ENCODE measurements around the gene LAMA4. TPM values are rescaled to one million over a fixed set of nuclear protein-coding genes. Genes with fewer than 3 reads are reported as not detected.

The LAMA4 gene
- total RNA-seq, 1 experiment from 2014 or later, result 9.4 TPM

- H2AFZ ChIP-seq (ENCODE audit: low read length), result no peak overlapping the region
- H3K9me2 ChIP-seq (replicated peaks; ENCODE audit: low read length), result no peaks in the 10 kb centered on the region
- H3K36me3 ChIP-seq (ENCODE audit: low read depth, low read length), result no peaks in the 10 kb centered on the region
- no peak overlapping the region for H3K4me3 ChIP-seq (ENCODE audit: low read length)
- TF ChIP-seq EZH2phosphoT487 (IDR thresholded peaks at IDR 0.05; ENCODE audit: borderline replicate concordance, low read length) (no peak), EZH2 (IDR thresholded peaks at IDR 0.05; ENCODE audit: low read length, unreplicated experiment) (no peak), CTCF (conservative IDR thresholded peaks at IDR 0.05; ENCODE audit: low read depth, low read length) (no peak)
- no peak for DNase-seq
- no peak overlapping the region for H3K9ac ChIP-seq (ENCODE audit: low read length)
- H3K79me2 ChIP-seq (ENCODE audit: low read length), result no peaks in the 10 kb centered on the region
- no TSS peak for BruUV-seq (replicated peaks)
- intact Hi-C loops (cut with micrococcal nuclease), result no loop called here
- peaks cover 31% of the 10 kb centered on the region for H3K4me1 ChIP-seq (ENCODE audit: insufficient read depth, low read length)
- ChIA-PET POLR2A (ENCODE audit: unreplicated experiment) (no interaction called here), CTCF (no interaction called here)
- no peaks in the 10 kb centered on the region for H3F3A ChIP-seq (ENCODE audit: low read length, unreplicated experiment)
- ATAC-seq, result no peak
- no peaks in the 10 kb centered on the region for H4K20me1 ChIP-seq (ENCODE audit: low read length)
- H3K27ac ChIP-seq (ENCODE audit: low read length), result no peak overlapping the region
- H3K9me3 ChIP-seq (ENCODE audit: low read length), result no peaks in the 10 kb centered on the region
- H3K4me2 ChIP-seq (ENCODE audit: low read length), result no peak overlapping the region
- H3K27me3 ChIP-seq (ENCODE audit: low read length), result no peaks in the 10 kb centered on the region
These were observed 19.8 kb downstream of the LAMA4 start for GRCh38 chr6:112234601-112235000.

GRCh38 chr6:112233847-112234246 lies 20.5 kb downstream of the LAMA4 start:
- Histone ChIP-seq H3K9me3 (ENCODE audit: low read length) (no peaks in the 10 kb centered on the region), H2AFZ (ENCODE audit: low read length) (no peak overlapping the region), H3K9me2 (replicated peaks; ENCODE audit: low read length) (no peaks in the 10 kb centered on the region), H3K27me3 (ENCODE audit: low read length) (no peaks in the 10 kb centered on the region), H3K79me2 (ENCODE audit: low read length) (no peaks in the 10 kb centered on the region), H3K4me1 (ENCODE audit: insufficient read depth, low read length) (peaks cover 31% of the 10 kb centered on the region), H3K27ac (ENCODE audit: low read length) (no peak overlapping the region), H3K36me3 (ENCODE audit: low read depth, low read length) (no peaks in the 10 kb centered on the region), H4K20me1 (ENCODE audit: low read length) (no peaks in the 10 kb centered on the region), H3K4me3 (ENCODE audit: low read length) (no peak overlapping the region), H3K4me2 (ENCODE audit: low read length) (no peak overlapping the region), H3K9ac (ENCODE audit: low read length) (no peak overlapping the region), H3F3A (ENCODE audit: low read length, unreplicated experiment) (no peaks in the 10 kb centered on the region)
- BruUV-seq (replicated peaks), result no TSS peak
- no peak for TF ChIP-seq EZH2 (IDR thresholded peaks at IDR 0.05; ENCODE audit: low read length, unreplicated experiment)
- ATAC-seq (no peak), DNase-seq (no peak)
- ChIA-PET POLR2A (ENCODE audit: unreplicated experiment) (no interaction called here), CTCF (no interaction called here)
- intact Hi-C loops (cut with micrococcal nuclease), result no loop called here

- no peaks in the 10 kb centered on the region for H3K79me2 ChIP-seq (ENCODE audit: low read length)
- peaks cover 29% of the 10 kb centered on the region for H3K4me1 ChIP-seq (ENCODE audit: insufficient read depth, low read length)
- TF ChIP-seq CTCF (conservative IDR thresholded peaks at IDR 0.05; ENCODE audit: low read depth, low read length) (no peak), EZH2 (IDR thresholded peaks at IDR 0.05; ENCODE audit: low read length, unreplicated experiment) (no peak), EZH2phosphoT487 (IDR thresholded peaks at IDR 0.05; ENCODE audit: borderline replicate concordance, low read length) (no peak)
- DNase-seq (no peak), ATAC-seq (no peak)
- H3K27me3 ChIP-seq (ENCODE audit: low read length), result no peaks in the 10 kb centered on the region
- no TSS peak for BruUV-seq (replicated peaks)
- no peak overlapping the region for H3K4me3 ChIP-seq (ENCODE audit: low read length)
- no peaks in the 10 kb centered on the region for H3K9me2 ChIP-seq (replicated peaks; ENCODE audit: low read length)
- no peak overlapping the region for H3K27ac ChIP-seq (ENCODE audit: low read length)
- no peak overlapping the region for H2AFZ ChIP-seq (ENCODE audit: low read length)
- H3K36me3 ChIP-seq (ENCODE audit: low read depth, low read length), result no peaks in the 10 kb centered on the region
- ChIA-PET CTCF (no interaction called here), POLR2A (ENCODE audit: unreplicated experiment) (no interaction called here)
- no peaks in the 10 kb centered on the region for H3F3A ChIP-seq (ENCODE audit: low read length, unreplicated experiment)
- H3K9ac ChIP-seq (ENCODE audit: low read length), result no peak overlapping the region
- H3K4me2 ChIP-seq (ENCODE audit: low read length), result no peak overlapping the region
- no peaks in the 10 kb centered on the region for H3K9me3 ChIP-seq (ENCODE audit: low read length)
- H4K20me1 ChIP-seq (ENCODE audit: low read length), result no peaks in the 10 kb centered on the region
- intact Hi-C loops (cut with micrococcal nuclease), result no loop called here
These were observed 21.5 kb downstream of the LAMA4 start for GRCh38 chr6:112232845-112233256.
